HTR-8/SVneo (cell line): ENCODE data around the gene SPOP.
A peak's percentile ranks its signal among the peaks of the same experiment; 100 is the strongest.
"Not testable (repeated sequence)": the region's sequence is repeated elsewhere in the genome, so short reads cannot be mapped to it uniquely, and the experiment has no call there.

Experiments
- DNase-seq: peaks from one replicate; pipeline ENCODE4 v3.0.0; 2011; ENCODE audit warnings: low spot score, mixed read lengths; ENCODE audit not compliant: insufficient read length
- FAIRE-seq: peaks from 2 replicates; lab custom pipeline; 2011; peaks lifted over from hg19 to GRCh38; lab: Jason Lieb, UNC

SPOP gene

DNA sequence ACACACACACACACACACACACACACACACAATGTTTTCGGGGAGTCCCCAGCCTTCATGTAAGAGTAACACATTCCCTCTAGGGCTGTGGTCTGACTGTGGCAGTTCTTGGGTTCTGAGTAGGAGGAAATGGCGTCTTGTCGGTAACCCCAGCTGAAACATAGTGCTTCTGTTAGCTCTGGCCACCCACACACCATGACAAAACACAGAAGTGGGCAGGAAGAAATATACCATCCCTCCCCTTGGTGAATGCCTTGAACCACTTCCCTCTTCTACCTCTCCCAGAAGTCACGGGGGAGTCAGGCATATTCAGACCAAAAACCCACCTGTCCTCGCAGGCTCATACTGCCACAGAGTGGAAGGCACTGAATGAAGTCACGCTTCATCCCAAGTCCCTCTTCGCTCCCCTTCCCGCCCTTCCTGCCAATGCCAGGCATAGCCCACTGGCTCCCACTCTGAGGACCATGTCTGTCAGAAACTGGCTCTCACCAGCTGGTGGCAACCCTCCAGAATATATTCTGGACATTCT lies 18.4 kb upstream of the SPOP start:
- FAIRE-seq (no peak), DNase-seq (no peak)

DNA sequence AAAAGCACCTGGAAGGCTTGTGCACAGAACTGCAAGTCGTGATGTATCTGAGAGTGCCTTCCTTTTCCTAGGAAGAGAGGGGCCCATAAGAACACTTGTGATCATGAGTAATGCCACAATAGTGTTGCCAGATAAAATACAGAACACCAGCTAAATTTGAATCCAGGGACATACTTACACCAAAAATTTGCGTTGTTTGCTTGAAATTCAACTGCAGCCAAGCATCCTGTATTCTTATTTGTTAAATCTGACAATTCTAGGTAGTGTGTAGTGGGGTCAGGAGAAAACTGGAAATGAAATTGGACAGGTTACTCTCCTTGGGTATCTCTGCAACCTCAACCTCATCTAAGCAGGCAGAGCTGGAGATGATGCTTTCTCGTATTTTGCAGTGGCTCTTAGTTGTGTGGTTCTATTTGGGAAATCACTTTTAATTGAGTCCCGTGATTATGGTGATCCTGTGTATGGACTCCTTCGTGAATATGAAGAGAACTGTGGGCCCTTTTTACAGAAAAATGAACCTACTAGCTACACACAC lies 17.9 kb upstream of the SPOP start:
- FAIRE-seq = no peak

DNA sequence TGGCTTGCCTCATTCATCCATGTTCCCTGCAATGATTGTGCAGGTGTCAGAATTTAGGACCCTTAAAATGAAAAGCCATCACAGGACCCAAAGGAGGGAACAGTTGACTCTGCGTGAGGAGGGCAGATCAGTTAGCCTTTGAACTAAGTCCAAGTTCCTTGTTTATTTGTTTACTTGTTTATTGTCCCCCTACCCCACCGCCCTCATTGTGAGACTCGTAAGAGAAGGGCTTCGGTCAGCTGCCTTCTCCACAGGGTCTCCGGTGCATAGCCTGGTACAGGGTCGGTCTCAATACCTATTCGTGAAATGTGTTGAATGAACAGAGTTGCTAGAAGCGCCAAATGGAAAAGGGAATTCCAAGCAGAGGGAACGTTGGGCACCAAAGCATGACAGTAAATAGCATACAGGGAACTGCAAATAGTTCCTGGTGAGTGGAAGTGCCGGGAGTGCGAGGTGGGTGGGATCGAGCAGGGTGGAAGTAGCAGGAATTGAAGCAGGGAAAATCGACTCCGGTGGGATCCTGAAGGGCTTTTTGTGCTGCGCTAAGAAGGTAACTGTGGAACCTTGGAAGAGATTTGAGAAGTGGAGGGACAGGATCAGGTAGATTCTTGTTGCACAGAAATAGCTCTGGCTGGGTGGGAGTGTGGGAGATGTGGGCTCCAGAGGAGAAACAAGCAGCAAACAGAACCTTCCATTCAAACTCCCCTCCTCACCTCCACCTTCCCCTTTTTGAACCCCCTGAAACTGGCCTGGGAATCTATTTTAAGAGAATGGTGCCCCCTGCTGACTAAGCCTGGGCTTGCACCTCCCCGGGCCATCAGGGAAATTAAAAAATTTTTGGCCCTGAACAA lies 17.2 kb upstream of the SPOP start:
- FAIRE-seq = no peak
- peak; percentile 57 for DNase-seq

More for the DNA sequence above, 17.9 kb upstream of the SPOP start:
- no peak for DNase-seq

DNA sequence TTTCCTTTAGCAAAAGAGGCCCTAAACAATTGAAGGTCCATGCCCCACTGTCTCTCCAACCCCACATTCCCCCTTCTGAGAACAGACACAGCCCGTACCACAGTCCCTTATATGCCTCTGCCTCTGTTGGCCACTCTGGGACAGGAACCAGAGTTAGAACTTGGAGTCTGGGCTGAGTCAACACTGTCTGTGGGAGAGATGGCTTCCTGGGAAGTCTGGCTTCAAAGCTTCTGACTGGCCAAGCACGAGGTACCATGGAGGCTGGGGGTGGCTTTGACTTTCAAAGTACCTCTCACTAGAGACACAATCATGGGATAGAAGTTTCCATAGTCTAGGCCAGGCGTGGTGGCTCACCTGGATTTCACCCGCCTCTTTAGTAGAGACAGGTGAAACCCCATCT lies 14.9 kb upstream of the SPOP start:
- DNase-seq (no peak), FAIRE-seq (no peak)

DNA sequence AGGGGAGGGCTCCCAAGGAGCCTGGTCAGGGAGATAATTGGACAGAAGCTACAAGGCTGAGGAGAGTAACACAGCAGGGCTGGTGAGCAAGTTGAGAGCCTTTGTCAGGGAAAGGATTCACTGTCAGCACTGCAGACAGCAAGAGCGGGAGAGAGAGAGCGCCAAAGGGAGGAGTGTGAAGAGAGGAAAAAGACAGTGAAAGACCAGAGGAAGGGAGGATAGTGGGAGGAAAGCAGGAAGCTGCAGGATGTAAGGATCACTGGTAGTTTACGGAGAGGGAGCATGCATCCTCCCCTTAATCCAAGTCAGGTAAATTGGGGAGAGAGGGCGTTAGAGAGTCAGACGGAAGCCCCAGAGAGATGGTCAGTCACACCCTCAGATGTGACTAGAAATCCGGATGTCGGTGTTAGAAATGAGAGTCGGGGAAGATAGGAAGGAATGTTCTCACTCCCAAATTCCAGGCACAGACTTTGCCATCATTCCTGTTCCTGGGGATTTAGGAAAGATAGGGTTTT lies 13.8 kb upstream of the SPOP start:
- no peak for FAIRE-seq
- DNase-seq = no peak

DNA sequence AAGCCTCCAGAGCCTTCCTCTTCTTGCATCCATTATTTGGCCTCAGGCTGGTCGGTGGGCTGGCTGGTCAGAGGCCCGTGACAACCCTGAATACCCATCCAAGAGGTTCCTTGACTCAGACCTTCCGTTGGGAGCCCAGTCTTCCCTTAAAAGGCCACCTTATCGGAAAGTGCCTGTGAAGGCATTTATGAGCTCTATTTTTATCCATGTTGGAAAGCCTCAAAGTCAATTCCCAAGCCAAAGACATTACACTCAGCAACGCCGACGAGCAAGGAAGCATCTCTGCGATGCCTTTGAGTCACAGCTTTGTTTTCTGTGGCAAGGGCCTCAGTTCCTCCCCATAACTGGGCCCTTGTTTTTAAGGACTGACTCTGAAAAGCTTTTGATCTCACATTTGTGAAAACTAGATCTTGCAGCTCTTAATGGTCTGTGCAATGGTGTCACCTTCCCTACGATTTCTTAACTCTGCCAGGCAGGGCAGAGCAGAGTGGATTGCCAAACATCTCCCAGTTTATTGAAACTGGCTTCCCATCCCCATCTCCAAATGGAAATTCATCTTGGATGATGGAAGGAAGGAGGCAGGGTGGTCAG lies 13.3 kb upstream of the SPOP start:
- no peak for FAIRE-seq
- no peak for DNase-seq

DNA sequence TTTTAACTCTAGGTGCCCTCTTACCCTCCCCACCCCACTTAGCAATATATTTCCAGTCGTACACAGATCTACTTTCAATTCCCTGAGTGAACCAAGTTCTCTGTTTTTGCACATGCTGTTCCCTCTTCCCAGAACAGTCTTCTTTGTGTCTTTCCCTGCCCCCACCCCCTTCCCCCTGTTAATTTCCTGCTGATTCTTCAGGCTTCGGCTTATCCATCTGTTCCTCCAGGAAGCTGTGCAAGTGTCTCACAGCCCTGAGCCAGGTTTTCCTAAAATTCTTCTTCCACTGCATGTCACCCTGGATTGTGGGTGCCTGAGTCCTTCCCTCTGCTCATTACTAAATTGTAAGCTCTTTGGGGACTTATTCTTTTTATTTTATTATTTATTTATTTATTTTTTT lies 12.4 kb upstream of the SPOP start:
- DNase-seq = no peak
- FAIRE-seq = no peak

DNA sequence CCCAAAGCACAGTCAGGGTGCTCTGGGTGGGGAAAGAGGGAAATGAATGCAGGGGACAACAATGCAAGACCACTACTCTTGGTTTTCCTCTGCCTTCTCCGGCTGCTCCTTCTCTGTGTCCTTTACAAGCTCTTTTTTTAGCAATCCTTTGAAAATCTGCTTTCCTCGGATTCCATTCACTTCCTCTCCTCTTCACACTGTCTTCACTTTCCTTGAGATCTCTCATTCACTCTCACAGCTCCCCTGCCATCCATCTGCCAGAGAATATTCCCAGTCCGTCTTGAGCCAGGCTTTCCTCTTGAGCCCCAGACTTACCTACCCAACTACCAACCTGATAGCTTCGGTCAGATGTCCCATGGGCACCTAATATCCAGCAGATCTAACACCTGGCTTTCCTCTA lies 11.0 kb upstream of the SPOP start:
- FAIRE-seq (no peak), DNase-seq (no peak)

DNA sequence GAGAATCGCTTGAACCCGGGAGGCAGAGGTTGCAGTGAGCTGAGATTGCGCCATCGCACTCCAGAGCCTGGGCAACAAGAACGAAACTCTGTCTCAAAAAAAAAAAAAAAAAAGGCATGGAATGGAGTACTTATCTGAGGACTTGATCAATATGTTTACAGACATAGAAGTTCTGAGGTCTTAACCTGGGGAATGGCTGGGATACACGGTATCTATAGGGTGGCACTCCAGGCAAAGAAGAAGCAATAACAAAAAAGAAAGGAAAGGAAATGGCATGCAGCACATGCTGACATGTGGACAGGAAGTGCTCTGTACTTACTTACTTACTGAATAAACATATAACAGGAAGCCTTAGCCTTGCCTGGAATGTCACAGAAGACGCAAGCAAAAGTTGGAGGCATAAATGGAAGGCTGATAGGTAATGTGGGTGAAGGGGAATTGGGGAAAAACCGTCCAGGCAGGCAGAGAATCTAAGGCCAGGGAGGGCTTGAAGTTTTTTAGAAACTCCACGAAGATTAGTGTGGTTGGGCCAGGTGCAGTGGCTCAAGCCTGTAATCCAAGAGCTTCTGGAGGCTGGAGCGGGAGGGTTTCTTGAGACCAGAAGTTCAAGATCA lies 10.1 kb upstream of the SPOP start:
- DNase-seq (peak; percentile 37), FAIRE-seq (no peak)

DNA sequence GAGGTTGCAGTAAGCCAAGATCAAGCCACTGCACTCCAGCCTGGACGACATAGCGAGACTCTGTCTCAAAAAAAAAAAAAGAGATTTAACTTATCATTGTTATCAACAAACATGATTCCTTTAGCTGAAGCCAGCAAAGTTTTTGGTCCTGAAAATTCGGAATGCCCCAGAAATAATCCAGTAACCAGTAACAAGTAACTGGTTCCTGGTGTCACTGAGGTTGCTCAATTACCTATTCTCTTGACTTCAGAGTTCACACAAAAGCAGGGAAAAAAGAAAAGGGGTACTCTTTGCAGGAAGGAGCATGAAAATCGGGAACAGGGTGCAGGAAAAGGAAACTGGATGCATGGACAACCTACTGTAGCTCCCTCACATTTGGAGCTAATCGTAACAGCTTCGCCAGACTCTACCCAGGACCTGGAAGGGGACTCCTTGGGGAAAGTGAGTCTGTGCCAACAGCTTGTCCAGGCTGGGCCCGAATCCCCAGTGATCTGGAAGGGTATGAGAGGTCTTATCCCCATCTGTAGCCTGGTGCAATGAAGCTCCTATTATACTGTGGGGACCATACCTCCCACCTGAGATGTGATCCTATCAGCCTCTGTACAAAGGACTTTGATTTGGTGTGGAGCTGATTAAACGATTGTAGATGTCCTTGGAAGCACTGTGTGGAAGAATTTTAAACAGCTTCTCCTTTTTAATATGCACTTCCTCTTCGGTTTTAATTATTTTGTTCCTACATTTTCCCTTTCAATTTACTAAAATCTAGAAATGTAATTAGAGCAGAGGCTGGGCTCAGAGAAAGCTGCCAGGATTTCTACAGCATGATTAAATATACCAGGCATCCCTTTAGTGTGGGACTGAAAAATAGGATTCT lies 3.4 kb upstream of the SPOP start:
- no peak for FAIRE-seq
- no peak for DNase-seq

DNA sequence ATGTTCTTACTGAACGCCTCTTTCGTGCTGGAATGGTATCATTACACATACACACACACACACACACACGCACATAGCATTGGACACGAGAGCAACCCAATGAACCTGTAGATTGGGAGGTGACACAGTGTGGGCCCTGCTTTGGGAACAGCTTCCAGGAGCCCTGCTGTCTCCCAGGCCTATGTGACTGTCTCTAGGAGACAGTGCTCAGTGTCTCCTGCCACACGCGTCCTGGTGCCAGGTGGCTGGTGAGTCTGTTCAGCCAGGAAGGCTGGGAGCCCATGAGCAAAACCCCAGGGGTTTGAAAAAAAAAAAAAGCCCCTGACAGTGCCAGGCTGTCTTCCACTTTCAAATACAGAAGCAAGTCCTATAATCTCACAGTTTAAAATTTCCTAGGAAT lies 2.4 kb upstream of the SPOP start:
- FAIRE-seq (no peak), DNase-seq (no peak)

DNA sequence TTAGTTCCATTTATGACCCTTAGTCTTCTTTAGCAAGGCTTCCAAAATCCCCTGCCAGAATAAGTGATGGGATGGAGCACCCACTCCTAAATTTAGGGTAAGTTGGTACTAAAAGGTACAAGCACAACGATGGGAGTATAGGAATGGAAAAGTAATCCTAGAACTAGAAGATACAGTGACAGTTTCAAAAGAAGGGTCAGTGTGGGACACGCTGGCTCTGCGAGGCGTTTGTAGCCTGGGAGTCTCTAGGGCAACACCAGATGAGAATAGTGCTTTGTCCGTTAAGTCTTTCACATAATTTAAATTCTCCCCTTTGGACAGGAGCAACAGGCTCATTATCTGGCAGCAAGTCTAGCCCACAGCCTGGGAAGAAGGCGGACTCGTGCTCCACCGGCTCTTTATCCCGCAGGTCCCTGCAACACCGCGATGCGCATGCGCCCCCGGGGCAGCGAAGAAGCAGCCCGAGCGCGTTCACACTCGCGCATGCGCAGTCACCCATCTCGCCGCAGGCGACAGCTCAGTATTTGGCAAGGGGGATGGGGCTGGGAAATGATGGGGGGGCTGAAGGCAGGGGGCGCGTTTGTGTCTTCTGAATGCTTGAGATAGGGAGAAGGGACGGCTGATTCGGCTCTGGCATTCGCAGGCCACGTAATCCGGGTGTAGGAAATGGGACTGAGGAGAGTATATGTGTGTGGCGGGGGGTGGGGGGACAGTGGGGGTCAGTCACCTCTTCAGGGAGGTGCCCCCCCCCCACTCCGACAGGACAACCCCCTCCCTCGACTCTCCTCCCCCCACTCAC lies 564 bp downstream of the SPOP start:
- DNase-seq = peak; percentile 100
- peak; percentile 86 for FAIRE-seq

DNA sequence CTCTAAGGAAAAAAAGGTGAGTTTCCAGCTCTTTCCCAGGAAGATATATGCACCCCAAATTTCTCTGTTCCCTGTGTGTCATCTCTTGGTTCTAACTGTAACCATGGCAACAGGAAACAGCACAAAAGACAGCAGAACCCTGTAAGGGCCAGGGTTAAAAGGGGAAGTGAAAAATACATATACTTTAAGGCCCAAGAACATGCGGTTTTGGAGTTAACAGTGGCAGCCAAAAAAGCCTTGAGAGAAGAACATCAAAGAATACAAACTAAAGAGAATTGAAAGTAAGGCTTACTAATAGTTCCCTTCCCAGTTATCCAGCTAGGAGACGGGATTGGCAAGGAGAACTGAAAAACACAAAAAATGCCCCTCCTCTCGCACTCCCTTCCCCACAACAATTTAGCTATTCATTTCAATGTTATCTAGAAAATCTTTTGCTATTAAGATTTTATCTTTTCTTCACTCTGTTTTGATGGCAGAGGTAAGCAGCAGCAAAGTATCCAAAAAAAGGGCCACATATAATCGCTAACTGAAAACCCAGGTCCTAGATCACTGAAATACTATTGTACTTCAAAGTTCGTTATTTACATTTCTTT lies 1.5 kb downstream of the SPOP start:
- FAIRE-seq = no peak

DNA sequence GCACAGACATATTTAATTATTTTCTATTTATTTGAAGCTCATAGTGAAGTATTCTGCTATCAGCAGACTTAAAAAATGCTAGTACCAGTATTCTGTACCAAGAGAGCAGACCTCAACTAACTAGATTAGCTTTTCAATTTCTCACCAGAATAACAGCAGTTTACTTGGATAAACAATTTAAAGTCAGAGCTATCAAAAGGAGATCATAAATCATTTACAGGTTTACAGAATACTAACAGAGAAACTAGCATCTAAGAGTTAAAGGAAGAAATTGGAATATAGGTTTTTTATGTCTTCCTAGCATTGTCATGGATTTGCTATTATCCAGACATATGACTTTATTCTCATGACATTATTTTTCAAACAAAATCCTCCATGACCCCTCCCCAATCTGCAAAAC lies 3.4 kb downstream of the SPOP start:
- DNase-seq = no peak

More for the DNA sequence above, 1.5 kb downstream of the SPOP start:
- no peak for DNase-seq

DNA sequence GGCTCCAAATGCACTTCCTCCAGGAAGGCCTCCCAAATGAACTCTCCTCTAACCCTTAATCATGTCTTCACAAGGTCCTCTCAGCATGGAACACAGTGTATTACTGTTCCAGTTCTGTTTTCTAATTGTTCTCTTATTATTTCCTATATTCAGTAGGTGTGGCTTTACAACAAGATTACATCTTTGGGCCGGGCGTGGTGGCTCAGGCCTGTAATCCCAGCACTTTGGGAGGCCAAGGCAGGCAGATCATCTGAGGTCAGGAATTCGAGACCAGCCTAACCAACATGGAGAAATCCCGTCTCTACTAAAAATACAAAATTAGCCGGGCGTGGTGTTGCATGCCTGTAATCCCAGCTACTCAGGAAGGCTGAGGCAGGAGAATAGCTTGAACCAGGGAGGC lies 4.2 kb downstream of the SPOP start:
- FAIRE-seq, DNase-seq: not testable (repeated sequence)

More for the DNA sequence above, 3.4 kb downstream of the SPOP start:
- FAIRE-seq = no peak

DNA sequence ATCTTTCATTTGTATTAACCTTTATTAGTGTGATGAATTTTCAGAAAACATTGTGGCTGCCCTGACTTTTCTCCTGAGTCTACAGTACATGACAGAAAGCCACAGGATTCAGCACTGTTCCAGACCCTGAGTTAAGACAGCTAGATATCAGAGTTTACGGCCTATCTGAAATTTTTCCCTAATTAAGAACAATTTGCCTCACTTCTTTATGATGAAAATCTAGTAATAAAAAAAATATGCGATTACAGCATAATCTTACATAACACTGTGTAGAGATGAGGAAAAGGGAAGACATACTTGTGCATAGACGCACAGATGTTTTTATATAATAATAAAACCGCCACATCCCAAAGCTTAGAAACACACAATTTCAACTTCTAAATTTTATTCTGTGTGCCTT lies 7.3 kb downstream of the SPOP start:
- DNase-seq = no peak
- no peak for FAIRE-seq

DNA sequence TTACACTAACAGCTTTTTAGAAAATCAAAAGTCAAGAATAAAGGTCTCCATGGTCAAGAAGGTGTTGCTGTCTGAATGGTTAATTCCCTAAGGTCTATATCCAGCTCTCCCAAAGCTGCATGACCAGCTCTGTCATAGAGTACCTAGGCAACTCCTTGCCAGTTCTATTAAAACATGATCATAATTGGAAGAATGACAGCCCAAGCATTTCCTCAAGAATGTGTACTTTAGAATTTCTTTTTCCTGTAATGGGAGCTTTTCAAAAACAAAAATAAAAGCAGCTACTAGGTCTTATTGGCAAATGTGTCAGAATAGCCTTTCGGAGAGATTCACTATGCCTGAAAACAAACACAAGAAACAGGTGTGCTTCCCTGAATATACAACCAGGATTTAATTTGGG lies 7.9 kb downstream of the SPOP start:
- DNase-seq (no peak), FAIRE-seq (no peak)

DNA sequence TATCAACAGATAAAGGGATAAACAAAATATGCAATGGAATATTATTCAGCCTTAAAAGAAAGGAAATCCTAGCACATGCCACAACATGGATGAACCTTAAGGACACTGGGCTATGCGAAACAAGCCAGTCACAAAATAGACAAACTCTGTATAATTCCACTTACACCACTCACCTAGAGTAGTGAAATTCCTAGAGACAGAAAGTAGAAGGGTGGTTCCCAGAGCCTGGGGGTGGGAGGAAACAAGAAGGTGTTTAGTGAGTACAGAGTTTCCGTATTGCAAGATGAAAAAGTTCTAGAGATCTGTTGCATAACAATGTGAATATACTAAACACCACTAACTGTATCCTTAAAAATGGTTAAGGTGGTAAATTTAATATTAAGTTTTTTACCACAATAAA lies 10.0 kb downstream of the SPOP start:
- DNase-seq = no peak
- no peak for FAIRE-seq
